HepG2 (cell line): ENCODE measurements around the gene TAC3. TPM values are rescaled to one million over a fixed set of nuclear protein-coding genes. Genes with fewer than 3 reads are reported as not detected.

ENCODE experiments used
- ADNP ChIP-seq: sonication (generic); formaldehyde crosslinking; IDR thresholded peaks from 2 replicates; pipeline ENCODE4 v1.4.0; 2020; ENCODE audit warnings: missing genetic modification reagents
- ELF3 ChIP-seq: IDR thresholded peaks from 2 replicates; pipeline ENCODE4 v1.6.1; 2016; ENCODE audit warnings: missing genetic modification reagents, missing compliant biosample characterization
- FOSL2 ChIP-seq: sonication (generic); formaldehyde crosslinking; IDR thresholded peaks from 2 replicates; pipeline ENCODE4 v1.4.0; 2020; ENCODE audit warnings: missing genetic modification reagents
- NFE2L2 ChIP-seq: fragments of 150-350 bp; IDR thresholded peaks from 2 replicates; pipeline ENCODE4 v1.6.1; 2014; ENCODE audit warnings: low read length
- PHF21A ChIP-seq: sonication (generic); formaldehyde crosslinking; IDR thresholded peaks from 2 replicates; pipeline ENCODE4 v1.5.0; 2020; ENCODE audit warnings: mild to moderate bottlenecking, missing genetic modification reagents
- SCMH1 ChIP-seq: sonication (generic); formaldehyde crosslinking; IDR thresholded peaks from 2 replicates; pipeline ENCODE4 v1.9.0; 2021; ENCODE audit warnings: missing genetic modification reagents, mild to moderate bottlenecking, borderline replicate concordance
- SIN3A ChIP-seq: IDR thresholded peaks from 2 replicates; pipeline ENCODE4 v1.6.1; 2011; ENCODE audit warnings: low read depth, mild to moderate bottlenecking, control low read depth, low read length, borderline replicate concordance
- SIX4 ChIP-seq: sonication (generic); formaldehyde crosslinking; IDR thresholded peaks from 2 replicates; pipeline ENCODE4 v1.4.0; 2020; ENCODE audit warnings: missing genetic modification reagents
- SMYD3 ChIP-seq: sonication (generic); formaldehyde crosslinking; IDR thresholded peaks from 2 replicates; pipeline ENCODE4 v1.8.1; 2023; ENCODE audit warnings: mild to moderate bottlenecking, missing genetic modification reagents
- SP2 ChIP-seq: sonication (generic); formaldehyde crosslinking; IDR thresholded peaks from 2 replicates; pipeline ENCODE4 v1.5.1; 2020; ENCODE audit warnings: mild to moderate bottlenecking, missing genetic modification reagents
- TP53 ChIP-seq: sonication (generic); formaldehyde crosslinking; conservative IDR thresholded peaks from 2 replicates; pipeline ENCODE4 v1.4.0; 2020; ENCODE audit warnings: missing genetic modification reagents
- ZNF142 ChIP-seq: sonication (generic); formaldehyde crosslinking; IDR thresholded peaks from 2 replicates; pipeline ENCODE4 v1.4.0; 2020; ENCODE audit warnings: missing genetic modification reagents
- ZNF549 ChIP-seq: sonication (generic); formaldehyde crosslinking; IDR thresholded peaks from 2 replicates; pipeline ENCODE4 v1.5.0; 2020; ENCODE audit warnings: missing genetic modification reagents
- ZNF563 ChIP-seq: sonication (generic); formaldehyde crosslinking; IDR thresholded peaks from 2 replicates; pipeline ENCODE4 v1.8.0; 2022; ENCODE audit warnings: mild to moderate bottlenecking, moderate library complexity, missing genetic modification reagents
- ZNF747 ChIP-seq: sonication (generic); formaldehyde crosslinking; IDR thresholded peaks from 2 replicates; pipeline ENCODE4 v1.8.1; 2023; ENCODE audit warnings: missing genetic modification reagents, mild to moderate bottlenecking, borderline replicate concordance
- ZNF768 ChIP-seq: sonication (generic); formaldehyde crosslinking; IDR thresholded peaks from 2 replicates; pipeline ENCODE4 v1.4.0; 2020; ENCODE audit warnings: missing genetic modification reagents
- ZNF777 ChIP-seq: sonication (generic); formaldehyde crosslinking; IDR thresholded peaks from 2 replicates; pipeline ENCODE4 v1.4.0; 2020; ENCODE audit warnings: missing genetic modification reagents
- ZNF879 ChIP-seq: sonication (generic); formaldehyde crosslinking; IDR thresholded peaks from 2 replicates; pipeline ENCODE4 v1.8.1; 2023; ENCODE audit warnings: missing genetic modification reagents
- ZSCAN9 ChIP-seq: IDR thresholded peaks from 2 replicates; pipeline ENCODE4 v1.6.1; 2016; ENCODE audit warnings: borderline replicate concordance
- polyA plus RNA-seq, 8 experiments: library from polyadenylated mRNA; depleted of rRNA in 3 of 8; stranded (reverse) in 7 of 8; unstranded in 1 of 8; fragments of >200 nt; fragmentation: Illumina TruSeq in 4 of 8; extraction: Trizol in 4 of 8; gene quantifications; 2 replicates each; pipeline versions ENCODE4 v1.2.1 to v1.2.3, GENCODE V29; 2011 to 2016; ENCODE audit warnings: low read depth in 4 of 8, missing spikeins in 1 of 8, mixed read lengths in 1 of 8; ENCODE audit not compliant: insufficient read depth in 1 of 8
- total RNA-seq, 5 experiments: library from RNA; depleted of rRNA; stranded (reverse); fragments of >200 nt; fragmentation: Illumina TruSeq; extraction: Trizol; gene quantifications; 2 replicates each; pipeline ENCODE4 v1.2.3, GENCODE V29; 2016; ENCODE audit warnings: low read depth in 1 of 5
- TF ChIP-seq, protein P1 (sequence below): sonication (generic); formaldehyde crosslinking; IDR thresholded peaks from 2 replicates; pipeline ENCODE4 v1.4.0; 2020; ENCODE audit warnings: missing genetic modification reagents
- TF ChIP-seq, protein P2 (sequence below): sonication (generic); formaldehyde crosslinking; IDR thresholded peaks from 2 replicates; pipeline ENCODE4 v1.4.0; 2020; ENCODE audit warnings: mild to moderate bottlenecking, missing genetic modification reagents
- TF ChIP-seq, protein P3 (sequence below): sonication (generic); formaldehyde crosslinking; IDR thresholded peaks from 2 replicates; pipeline ENCODE4 v1.5.1; 2020; ENCODE audit warnings: mild to moderate bottlenecking, missing genetic modification reagents, moderate library complexity
- TF ChIP-seq, protein P4 (sequence below): sonication (generic); IDR thresholded peaks from 2 replicates; pipeline ENCODE4 v1.6.1; 2016; ENCODE audit warnings: low read depth, borderline replicate concordance

The TAC3 gene
- total and polyA plus RNA-seq, 2 of the 13 experiments (the other 11 are each of a cell fraction or from before 2014, with no cell fraction given) = 0.13 to 0.15 TPM

GRCh38 chr12:57005980-57006808 lies 10.1 kb downstream of the TAC3 start, which contains the start of gene ZBTB39 (continued):
- TF ChIP-seq ZNF768 (CRISPR knock-in tag) (no peak), ZNF777 (CRISPR knock-in tag) (peak; percentile 64; the same call in 1 of the 2 replicates), SIX4 (CRISPR knock-in tag) (no peak), ZSCAN9 (CRISPR knock-in tag) (no peak), ZNF747 (CRISPR knock-in tag) (no peak), FOSL2 (CRISPR knock-in tag) (no peak), ZNF142 (CRISPR knock-in tag) (peak; percentile 57; the same call in 1 of the 2 replicates), ADNP (CRISPR knock-in tag) (no peak), ZNF879 (no peak), PHF21A (CRISPR knock-in tag) (no peak), NFE2L2 (no peak), SCMH1 (CRISPR knock-in tag) (no peak), SMYD3 (CRISPR knock-in tag) (no peak), TP53 (CRISPR knock-in tag) (no peak), ZNF549 (no peak), ELF3 (CRISPR knock-in tag) (no peak), ZNF563 (CRISPR knock-in tag) (peak; percentile 63; the same call in 1 of the 2 replicates), SP2 (CRISPR knock-in tag) (no peak), SIN3A (peak; percentile 34; the same call in 1 of the 2 replicates)
- TF ChIP-seq, protein P1, sequence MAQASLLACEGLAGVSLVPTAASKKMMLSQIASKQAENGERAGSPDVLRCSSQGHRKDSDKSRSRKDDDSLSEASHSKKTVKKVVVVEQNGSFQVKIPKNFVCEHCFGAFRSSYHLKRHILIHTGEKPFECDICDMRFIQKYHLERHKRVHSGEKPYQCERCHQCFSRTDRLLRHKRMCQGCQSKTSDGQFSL (CRISPR knock-in tag) = peak; percentile 64; the same call in 1 of the 2 replicates
- TF ChIP-seq, protein P2, sequence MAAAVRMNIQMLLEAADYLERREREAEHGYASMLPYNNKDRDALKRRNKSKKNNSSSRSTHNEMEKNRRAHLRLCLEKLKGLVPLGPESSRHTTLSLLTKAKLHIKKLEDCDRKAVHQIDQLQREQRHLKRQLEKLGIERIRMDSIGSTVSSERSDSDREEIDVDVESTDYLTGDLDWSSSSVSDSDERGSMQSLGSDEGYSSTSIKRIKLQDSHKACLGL (CRISPR knock-in tag) = peak; percentile 27; the same call in 1 of the 2 replicates
- TF ChIP-seq, protein P3, sequence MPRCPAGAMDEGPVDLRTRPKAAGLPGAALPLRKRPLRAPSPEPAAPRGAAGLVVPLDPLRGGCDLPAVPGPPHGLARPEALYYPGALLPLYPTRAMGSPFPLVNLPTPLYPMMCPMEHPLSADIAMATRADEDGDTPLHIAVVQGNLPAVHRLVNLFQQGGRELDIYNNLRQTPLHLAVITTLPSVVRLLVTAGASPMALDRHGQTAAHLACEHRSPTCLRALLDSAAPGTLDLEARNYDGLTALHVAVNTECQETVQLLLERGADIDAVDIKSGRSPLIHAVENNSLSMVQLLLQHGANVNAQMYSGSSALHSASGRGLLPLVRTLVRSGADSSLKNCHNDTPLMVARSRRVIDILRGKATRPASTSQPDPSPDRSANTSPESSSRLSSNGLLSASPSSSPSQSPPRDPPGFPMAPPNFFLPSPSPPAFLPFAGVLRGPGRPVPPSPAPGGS (CRISPR knock-in tag) = no peak
- TF ChIP-seq, protein P4, sequence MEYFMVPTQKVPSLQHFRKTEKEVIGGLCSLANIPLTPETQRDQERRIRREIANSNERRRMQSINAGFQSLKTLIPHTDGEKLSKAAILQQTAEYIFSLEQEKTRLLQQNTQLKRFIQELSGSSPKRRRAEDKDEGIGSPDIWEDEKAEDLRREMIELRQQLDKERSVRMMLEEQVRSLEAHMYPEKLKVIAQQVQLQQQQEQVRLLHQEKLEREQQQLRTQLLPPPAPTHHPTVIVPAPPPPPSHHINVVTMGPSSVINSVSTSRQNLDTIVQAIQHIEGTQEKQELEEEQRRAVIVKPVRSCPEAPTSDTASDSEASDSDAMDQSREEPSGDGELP = no peak
